HS-27A (cell line): ENCODE results near the gene FANCD2.
A peak's percentile ranks its signal among the peaks of the same experiment; 100 is the strongest.
"Not testable (repeated sequence)": the region's sequence is repeated elsewhere in the genome, so short reads cannot be mapped to it uniquely, and the experiment has no call there.

Experiments used
- DNase-seq: peaks from one replicate; pipeline ENCODE4 v3.0.0-alpha.2; 2012; ENCODE audit warnings: low read depth, missing footprints

FANCD2 gene

DNA sequence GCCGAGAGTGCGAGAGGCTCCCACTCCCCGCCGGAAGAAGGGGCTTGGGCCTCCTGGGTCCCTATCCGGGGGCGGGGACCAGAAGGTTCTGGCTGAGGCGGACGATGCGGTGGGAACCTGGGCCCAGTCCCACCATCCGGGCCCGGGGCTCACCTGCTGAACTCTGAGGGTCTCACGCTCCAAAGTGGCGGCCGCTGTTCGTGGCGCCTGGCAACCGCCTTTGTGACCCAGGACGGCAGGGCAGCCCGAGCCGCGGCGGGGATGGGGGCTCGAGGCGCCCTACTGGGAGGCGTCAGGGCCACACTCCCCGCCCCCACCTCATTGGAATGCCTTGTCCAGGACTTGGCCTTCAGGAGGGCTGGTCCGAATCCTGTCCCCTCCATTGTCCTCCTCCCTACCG, 81.9 kb downstream of the FANCD2 start, which contains the start of gene FANCD2OS:
TSS of gene FANCD2OS (minus strand) at position 165 of the 400 bp plus-strand sequence. CDS start 3,481 bp downstream, outside the sequence.
- no peak for DNase-seq

DNA sequence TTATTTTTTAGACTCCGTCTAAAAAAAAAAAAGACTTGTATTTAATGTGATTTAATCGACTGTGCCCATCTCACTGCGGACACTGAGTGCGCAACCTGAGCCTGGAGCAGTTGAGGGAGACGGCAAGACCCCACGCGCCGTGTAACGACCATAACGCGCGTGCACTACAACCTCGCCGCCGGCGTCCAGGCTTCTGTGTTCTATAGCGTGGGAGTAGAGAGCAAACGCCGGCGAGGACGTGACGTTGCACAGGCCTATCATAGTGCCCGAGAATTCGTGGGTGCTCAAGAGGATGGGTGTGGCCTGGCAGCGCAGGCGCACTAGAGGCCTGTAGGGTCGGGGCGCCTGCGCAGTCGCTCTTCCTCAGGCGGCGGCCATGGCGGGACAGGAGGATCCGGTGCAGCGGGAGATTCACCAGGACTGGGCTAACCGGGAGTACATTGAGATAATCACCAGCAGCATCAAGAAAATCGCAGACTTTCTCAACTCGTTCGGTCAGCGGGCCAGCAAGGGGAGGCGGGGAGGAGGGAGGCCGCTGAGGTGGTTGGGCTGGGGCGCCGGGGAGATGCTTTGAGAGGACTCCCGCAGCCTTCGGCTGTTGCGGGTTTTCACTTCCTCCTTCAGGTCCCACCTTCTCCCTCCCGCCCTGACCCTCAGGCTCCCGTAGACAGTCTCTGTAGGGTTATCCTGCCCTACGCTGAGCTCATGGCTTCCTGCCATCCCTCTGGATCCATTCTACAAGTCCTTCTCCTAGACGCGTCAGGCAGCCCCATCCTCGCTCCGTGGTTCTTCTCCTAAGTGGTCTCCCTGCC, 89.3 kb downstream of the FANCD2 start, which contains the start of gene BRK1:
TSS of gene BRK1 (plus strand) at position 350 of the 812 bp plus-strand sequence. CDS start at position 377, 27 bp downstream.
- peak; percentile 89 for DNase-seq

DNA sequence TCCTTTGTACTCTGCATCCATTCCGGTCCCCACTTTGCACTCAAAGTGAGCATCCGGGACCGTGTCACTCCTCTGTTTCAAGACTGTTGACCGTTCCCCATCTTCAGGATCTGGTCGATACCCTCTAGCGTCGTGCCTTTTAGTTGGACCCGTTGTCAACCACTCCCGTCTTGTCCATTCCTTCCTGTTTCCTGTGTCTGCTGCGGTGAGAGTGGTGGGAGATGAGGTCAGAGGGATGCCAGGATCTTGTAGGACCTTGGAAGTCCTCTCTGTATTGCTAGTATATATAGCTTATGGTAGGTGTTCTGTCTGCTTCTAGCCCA, 89.9 kb downstream of the FANCD2 start:
- no peak for DNase-seq

DNA sequence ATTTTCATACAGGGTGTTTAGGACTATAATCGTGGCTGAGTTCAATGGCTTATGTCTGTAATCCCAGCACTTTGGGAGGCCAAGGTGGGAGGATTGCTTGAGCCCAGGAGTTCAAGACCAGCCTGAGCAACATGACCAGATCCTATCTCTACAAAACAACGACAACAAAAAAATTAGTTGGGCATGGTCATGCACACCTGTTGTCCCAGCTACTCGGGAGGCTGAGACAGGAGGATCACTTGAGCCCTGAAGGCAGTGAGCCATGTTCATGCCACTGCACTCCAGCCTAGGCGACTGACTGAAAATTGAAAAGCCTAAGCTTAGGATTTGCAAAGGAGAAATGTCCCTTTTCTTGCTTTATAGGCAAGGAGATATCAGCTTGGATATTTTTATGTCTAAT, 90.7 kb downstream of the FANCD2 start:
- DNase-seq: no peak

DNA sequence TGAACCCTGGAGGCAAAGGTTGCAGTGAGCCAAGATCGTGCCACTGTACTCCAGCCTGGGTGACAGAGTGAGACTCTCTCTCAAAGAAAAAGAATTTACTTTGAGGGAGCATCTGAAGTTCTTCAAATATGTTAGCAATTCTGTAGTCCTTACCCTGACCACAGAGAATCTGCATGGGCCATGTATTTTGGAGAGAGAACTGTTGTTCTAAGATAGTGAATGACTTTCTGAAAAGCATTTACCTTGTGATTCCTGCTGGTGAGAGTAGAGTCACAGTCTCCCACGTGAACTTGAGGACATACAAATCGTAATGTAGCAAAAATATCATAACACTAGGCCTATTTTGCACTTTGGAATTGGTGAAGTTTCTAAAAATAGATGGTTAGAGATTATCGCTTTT, 93.1 kb downstream of the FANCD2 start:
- no peak for DNase-seq

DNA sequence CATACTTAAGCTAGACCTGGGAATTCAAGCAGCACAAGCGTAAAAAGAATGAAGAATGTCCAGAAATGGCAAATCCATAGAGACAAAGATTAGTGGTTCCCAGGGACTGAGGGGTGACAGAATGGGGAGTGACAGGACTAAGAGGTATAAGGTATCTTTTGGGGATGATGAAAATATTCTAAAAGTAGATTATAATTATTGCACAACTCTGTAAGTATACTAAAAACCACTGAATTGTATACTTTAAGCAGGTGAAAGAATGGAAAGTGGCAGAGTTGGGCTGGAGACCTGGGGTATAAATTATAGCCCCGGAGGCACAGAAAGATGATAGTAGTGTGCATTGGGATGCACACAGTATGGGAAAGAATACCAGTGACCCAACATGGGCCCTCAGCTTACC, 94.8 kb downstream of the FANCD2 start:
- DNase-seq: no peak

DNA sequence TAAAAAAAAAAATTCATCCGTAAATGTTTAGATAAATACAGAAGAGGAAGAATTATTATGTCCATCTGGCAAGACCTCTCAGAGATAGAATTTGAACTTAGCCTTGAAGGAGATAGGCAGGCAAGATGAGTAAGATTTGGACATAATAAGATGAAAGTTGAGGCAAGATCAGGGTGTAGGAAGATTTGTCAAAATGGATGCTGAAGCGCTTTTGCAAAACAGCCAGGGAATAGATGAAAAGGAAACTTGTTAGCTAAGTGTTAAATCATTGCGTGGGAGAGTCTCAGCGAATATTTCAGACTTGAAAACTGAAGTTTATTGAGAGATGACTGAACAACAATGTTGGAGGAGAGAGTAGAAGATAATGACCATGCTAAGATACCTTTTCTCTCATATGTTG, 96.5 kb downstream of the FANCD2 start:
- DNase-seq: no peak

DNA sequence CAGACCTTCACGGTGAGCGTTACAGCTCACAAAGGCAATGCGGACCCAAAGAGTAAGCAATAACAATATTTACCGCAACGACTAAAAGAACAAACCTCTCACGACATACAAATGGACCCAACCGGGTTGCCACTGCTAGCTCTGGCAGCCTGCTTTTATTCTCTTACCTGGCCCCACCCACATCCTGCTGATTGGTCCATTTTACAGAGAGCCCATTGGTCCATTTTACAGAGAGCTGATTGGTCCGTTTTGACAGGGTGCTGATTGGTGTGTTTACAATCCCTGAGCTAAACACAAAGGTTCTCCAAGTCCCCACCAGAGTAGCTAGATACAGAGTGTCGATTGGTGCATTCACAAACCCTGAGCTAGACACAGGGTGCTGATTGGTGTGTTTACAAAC, 109.6 kb downstream of the FANCD2 start:
- not testable (repeated sequence) for DNase-seq

DNA sequence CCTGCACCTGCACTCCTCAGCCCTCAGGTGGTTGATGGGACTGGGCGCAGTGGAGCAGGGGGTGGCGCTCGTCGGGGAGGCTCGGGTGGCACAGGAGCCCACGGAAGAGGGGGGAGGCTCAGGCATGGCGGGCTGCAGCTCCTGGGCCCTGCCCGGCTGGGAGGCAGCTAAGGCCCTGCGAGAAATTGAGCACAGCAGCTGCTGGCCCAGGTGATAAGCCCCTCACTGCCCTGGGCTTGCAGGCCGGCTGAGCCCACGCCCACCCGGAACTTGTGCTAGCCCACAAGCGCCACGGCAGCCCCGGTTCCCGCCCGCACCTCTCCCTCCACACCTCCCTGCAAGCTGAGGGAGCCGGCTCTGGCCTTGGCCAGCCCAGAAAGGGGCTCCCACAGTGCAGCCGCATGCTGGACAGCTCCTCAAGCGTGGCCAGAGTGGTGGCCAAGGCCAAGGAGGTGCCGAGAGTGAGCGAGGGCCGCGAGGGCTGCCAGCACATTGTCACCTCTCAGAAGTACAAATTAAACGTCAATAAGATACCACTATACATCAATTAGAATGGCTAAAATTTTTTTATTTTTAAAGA, 110.3 kb downstream of the FANCD2 start:
- no peak for DNase-seq

DNA sequence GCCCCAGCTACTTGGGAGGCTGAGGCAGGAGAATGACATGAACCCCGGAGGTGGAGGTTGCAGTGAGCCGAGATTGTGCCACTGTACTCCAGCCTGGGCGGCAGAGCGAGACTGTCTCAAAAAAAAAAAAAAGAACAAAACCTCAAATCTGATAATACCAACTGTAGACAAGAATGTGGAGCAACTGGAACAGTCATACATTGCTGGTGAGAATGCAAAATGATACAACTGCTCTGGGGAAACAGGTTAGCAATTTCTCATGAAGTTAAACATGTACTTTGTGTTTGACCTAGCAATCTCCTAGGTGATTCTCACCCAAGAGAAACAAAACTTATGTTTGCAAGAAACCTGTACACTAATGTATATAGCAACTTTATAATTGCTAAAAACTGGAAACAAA, 110.9 kb downstream of the FANCD2 start:
- DNase-seq: no peak

DNA sequence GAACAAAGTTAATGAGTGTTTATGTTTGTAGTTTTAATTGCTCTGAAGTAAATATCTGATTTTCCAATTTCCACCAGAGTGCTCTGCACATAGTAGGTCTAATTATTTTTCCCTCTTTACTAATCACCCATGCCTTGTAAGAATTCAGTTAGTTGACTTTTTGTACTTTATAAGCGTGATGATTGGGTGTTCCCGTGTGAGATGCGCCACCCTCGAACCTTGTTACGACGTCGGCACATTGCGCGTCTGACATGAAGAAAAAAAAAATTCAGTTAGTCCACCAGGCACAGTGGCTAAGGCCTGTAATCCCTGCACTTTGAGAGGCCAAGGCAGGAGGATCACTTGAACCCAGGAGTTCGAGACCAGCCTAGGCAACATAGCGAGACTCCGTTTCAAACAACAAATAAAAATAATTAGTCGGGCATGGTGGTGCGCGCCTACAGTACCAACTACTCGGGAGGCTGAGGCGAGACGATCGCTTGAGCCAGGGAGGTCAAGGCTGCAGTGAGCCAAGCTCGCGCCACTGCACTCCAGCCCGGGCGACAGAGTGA, 114.8 kb downstream of the FANCD2 start:
- DNase-seq: no peak

DNA sequence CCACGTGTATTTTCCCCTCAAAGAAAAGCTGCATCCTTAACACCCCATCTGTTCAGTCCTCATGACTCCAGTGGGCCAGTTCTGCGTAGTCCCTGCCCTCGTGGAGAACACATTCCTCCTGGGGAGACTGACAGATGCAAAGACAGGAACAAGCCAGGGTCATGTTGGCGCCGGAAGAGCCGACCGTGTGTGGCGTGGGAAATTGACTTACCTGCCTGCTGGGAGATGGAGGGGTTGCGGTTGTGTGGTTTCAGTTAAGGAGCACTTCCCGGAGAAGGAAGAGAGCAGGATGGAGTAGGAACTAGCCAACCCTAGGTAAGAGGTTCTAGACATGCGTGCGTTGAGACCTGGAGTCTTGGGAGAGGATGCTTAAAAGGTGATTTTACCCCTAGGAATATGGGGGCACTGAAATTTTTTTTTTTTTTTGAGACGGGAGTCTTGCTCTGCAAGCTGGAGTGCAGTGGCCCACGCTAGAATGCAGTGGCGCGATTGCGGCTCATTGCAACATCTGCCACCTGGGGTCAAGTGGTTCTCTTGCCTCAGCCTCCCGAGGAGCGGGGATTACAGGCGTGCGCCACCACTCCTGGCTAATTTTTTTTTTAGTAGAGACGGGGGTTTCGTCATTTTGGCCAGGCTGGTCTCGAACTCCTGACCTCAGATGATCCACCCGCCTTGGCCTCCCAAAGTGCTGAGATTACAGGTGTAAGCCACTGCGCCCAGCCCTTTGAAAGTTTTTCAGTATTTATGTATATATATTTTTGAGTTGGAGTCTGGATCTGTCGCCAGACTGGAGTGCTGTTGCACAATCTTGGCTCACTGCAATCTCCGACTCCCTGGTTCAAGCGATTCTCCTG, 116.7 kb downstream of the FANCD2 start:
- DNase-seq: no peak

DNA sequence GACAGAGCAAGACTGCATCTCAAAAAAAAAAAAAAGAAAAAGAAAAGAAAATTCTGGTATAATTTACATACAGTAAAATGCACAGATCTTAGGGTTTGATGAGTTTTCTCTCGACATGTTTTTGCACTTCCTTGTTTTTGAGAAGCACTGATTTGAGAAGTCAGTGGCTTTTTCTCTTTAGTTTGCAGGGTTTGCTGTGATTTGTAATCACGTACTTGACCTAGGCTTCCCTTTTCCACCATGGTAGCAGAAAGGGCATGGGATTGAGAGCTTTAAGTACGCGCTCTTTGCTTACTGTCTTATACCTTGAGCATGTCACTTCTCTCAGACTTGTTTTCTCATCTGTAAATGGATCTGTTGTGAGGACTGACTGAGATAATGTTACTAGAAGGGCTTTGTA, 119.4 kb downstream of the FANCD2 start:
- no peak for DNase-seq

DNA sequence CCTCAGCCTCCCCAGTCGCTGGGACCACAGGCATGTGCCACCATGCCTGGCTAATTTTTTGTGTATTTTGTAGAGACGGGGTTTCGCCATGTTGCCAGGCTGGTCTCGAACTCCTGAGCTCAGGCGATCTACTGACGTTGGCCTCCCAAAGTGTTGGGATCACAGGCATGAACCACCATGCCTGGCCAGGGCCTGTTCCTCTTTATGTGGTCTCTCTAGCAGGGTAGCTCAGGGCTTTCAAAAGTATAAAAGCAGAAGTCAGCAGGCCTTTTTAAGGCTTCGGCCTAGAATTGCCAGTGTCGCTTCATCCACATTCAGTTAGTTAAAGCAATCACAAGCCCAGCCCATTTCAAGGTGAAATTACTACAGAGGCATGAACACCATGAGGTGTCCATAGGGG, 123.0 kb downstream of the FANCD2 start:
- no peak for DNase-seq

DNA sequence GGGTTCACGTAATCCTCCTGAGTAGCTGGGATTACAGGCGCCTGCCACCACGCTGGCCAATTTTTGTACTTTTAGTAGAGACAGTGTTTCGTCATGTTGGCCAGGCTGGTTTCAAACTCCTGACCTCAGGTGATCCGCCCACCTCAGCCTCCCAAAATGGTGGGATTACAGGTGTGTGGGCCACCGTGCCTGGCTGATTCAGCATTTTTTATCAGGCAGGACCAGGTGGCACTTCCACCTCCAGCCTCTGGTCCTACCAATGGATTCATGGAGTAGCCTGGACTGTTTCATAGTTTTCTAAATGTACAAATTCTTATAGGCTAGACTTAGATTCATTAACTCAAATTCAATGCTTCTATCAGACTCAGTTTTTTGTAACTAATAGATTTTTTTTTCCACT, 124.8 kb downstream of the FANCD2 start:
- no peak for DNase-seq
